Right renal pelvis (tissue), 4 donors: Measurements from ENCODE around the gene EPS15. TPM values are rescaled to one million over a fixed set of nuclear protein-coding genes. Genes with fewer than 3 reads are reported as not detected.
"Not testable (repeated sequence)": the region's sequence is repeated elsewhere in the genome, so short reads cannot be mapped to it uniquely, and the experiment has no call there.

Experiments
- DNase-seq, 4 donors: peaks; one replicate each; pipeline ENCODE4 v3.0.0-alpha.2; 2013; ENCODE audit warnings: low read depth in 4 of 4, low spot score in 3 of 4, missing footprints in 1 of 4
- polyA plus RNA-seq, 4 donors: library from polyadenylated mRNA; unstranded; fragments of 120-200 nt; gene quantifications; one replicate each; pipeline ENCODE4 v1.2.1, GENCODE V29; 2013; ENCODE audit not compliant: insufficient read length in 4 of 4

Gene EPS15
- polyA plus RNA-seq, 4 donors = 37.5 to 50.8 (median 45.6) TPM

DNA sequence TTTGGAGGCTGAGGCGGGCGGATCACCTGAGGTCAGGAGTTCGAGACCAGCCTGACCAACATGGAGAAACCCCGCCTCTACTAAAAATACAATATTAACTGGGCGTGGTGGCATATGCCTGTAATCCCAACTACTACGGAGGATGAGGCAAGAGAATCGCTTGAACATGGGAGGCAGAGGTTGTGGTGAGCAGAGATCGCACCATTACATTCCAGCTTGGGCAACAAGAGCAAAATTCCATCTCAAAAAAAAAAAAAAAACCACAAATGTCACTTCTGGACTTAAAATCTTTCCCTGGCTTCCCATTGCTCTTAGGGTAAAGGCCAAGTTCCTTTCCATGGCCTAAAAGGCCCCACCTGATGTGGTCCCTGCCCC lies 194.1 kb downstream of the EPS15 start:
- DNase-seq = not testable (repeated sequence)

DNA sequence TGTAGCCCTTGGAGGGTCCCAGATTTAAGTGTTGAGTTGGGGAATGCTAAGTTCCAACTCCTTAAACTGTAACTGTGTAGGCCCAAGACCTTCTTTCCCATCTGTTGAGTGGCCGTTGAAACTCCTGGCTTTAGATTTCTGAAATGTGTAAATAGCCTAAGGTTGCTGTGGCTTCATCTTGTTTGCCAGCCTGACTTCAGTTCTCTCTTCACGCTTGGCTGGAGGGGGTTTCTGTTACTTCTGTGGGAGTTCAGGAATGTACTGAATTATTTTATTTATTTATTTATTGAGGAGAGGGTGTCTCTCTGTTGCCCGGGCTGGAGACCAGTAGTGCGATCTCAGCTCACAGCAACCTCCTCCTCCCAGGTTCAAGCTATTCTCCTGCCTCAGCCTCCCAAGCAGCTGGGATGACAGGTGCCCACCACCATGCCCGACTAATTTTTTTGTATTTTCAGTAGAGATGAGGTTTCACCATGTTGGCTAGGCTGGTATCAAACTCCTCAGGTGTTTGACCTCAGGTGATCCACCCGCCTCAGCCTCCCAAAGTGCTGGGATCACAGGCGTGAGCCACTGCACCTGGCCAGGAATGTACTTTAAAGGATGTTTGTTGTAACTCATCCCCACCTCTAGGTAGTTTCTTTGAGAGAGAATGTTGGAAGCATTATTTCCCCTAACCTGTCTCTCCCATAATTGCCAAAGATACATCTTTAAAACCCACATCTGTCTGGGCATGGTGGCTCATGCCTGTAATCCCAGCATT lies 194.6 kb downstream of the EPS15 start:
- DNase-seq = peak in 1 of 4 donors; percentile 51

DNA sequence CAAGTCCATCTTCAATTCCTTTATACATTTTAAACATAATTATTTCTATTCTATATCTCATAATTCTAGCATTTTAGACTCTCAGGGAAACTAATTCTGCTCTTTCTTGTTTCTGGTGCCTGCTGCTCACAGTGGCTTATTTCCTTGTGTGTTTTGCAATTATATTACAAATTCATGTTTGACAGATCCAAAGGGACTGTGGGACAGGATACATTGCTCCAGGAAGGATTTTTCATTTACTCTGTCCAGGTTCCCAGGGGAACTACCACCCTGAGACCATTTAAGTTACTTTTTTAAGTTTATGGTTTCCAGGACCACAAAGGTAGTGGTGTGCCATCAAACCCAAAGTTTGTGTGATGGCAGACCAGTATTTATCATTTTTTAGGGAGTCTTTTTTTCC lies 195.3 kb downstream of the EPS15 start:
- no peak for DNase-seq

DNA sequence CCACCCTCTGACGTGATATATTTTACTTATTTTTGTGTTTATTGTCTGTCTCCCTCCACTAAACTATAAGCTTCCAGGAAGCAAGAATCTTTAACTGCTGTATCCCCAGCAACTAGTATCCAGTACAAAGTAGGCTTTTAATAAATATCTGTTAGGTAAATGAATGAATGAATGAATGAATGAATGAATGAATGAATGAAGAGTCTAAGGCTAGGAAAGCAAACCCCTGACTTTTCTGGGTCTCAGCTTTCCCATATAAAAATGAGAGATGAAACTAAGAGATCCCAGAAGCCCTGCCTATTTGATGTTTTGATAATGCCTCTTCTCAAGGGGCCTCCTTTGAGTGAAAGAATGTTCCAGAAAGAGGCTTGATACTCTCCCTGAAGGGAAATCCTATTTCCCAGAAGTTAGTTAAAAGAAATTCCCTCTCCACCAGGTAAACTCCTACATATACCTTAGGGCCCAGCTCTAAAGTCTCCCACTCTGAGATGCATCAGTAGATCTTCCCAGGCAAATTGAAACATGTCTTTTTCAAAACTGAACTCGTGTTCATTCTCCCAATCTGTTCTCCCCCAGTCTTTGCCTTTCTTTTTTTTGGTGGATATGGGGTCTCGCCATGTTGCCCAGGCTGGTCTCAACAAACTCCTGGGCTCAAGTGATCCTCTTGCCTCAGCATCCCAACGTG lies 196.5 kb downstream of the EPS15 start:
- DNase-seq = no peak

DNA sequence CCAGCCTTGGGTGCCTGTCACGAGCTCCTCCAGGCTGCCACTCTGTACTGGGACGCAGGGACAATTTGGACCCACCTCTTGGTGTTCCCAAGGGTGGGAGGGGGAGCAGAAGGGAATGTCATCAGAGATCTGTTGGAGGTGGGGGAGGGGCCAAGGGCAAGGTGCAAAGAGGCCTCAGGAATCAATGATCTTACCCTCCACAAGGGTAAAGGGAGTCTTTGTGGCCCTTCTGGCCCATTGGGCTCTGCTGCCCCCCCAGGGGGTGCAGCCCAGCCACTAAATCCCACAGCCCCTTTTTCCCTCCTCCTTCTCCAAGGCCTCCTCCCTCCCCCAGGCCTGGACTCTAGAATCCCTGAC lies 197.2 kb downstream of the EPS15 start:
- DNase-seq = no peak

DNA sequence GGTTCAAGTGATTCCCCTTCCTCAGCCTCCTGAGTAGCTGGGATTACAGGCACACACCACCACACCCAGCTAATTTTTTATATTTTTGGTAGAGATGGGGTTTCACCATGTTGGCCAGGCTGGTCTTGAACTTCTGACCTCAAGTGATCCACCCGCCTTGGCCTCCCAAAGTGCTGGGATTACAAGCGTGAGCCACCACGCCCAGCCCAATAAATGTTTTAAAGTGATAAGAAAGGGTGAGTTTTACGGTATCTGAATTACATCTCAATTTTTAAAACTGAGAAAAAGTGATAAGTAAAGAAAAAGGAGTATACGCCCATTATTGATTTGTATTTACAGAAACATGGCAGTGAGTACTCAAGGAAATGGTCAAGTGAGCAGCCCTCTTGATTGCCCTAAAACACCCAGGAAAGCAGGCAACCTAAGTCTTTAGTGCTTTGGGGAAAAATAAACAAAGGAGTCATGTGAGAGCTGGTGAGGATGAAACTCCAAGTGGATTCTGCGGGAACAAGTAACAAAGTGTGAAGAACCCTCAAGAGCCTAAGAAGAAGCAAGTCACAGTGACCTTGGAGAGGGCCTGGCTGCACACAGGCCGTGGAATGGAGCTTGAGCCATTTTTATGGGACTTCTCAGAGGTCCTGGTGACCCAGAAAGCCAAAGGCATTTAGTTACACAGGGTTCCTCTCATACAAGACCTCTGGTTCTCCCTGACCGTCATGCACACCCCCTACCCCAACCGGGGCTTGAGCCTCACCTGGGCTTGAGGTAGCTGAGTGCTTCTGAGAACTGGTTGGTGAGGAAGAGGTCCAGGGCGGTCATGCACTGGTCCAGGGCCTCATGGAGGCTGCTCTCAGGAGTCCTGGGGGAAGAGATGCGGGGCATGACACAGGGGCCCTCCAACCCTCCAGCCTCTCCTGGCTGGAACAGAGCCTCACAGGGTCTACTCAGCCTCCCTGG lies 197.8 kb downstream of the EPS15 start:
- DNase-seq = no peak

DNA sequence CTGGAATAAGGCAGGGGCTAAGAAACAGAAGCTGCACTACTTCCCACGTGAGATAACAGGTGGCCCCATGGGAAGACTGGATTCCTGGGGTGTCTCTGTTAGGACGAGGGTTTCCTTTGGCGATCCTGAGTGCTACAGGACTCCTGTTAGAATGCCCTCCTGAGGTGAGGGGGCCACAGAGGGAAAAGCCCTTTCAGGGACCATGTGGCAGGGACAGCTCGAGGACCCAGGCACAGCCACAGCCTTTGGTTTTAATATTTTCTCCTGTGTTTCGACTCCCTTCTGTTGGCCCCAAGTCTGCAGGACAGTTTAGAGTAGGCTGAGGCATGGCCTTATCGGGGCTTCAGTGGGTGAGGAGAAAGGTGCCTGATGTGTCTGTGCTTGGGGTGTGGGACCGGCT lies 201.3 kb downstream of the EPS15 start:
- DNase-seq = no peak

DNA sequence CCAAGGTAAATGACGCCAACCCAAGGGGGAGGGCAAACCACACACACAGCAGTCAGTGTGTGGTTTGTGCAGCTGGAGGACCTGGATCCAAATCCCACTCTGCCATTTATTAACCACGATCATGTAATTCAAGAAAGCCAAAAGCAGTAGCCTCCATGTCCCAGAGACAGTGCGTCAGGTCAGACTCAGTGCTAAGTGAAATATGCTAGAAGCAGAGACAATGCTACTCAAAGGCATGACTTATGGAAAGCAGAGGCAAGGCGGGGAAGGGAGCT lies 202.3 kb downstream of the EPS15 start:
- no peak for DNase-seq

DNA sequence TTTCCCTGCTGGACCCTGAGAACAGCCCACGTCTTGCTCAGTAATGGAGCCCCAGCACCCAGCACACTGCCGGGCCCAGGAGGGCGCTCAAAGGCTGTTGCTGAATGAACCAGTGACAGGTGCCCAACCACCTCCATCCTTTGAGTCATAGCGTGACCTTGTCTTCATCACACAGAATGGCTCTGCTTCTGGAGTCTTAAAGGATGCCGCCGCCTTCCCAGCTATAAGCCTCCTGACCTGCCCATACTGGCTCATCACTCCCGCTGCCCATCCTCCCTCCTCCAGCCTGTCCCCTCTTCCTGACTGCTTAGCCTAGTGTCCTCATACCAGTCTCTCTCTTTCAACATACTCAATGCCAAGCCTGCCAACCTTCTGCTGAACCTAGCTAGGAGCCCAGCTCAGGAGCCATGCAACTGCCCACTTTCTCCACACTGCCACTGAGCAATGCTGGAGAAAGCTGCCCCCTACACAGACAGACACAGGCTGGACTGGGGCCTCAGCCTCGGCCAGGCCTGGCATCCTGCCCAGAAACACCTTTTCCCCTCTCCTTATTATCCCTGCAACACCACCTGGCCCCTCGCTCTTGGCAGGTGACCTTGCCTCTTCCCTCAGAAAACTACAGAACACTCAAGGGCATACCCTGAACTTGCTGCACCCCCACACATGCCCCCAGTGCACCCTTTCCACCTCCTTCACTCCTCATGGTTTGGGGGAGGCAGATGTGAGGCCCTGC lies 202.8 kb downstream of the EPS15 start:
- DNase-seq = no peak

DNA sequence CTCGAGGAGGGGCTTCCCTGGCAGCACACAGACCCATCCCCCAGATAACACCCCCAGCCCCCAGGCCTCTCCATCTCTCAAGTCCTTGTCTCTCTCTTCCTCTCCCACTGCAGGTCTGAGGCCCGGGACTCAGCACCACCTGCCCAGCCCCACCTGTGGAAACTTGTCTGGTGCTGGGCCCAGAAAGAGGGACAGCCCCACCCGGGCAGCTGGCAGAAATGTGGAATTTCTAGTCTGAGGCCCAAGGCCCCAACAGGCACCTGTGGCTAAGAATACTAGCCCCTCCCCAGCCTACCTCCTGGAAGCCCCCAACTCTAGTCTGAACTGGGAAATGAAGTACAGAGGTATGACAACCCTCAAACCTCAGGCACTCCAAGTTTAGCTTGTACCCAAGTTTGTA lies 204.1 kb downstream of the EPS15 start:
- DNase-seq = no peak

DNA sequence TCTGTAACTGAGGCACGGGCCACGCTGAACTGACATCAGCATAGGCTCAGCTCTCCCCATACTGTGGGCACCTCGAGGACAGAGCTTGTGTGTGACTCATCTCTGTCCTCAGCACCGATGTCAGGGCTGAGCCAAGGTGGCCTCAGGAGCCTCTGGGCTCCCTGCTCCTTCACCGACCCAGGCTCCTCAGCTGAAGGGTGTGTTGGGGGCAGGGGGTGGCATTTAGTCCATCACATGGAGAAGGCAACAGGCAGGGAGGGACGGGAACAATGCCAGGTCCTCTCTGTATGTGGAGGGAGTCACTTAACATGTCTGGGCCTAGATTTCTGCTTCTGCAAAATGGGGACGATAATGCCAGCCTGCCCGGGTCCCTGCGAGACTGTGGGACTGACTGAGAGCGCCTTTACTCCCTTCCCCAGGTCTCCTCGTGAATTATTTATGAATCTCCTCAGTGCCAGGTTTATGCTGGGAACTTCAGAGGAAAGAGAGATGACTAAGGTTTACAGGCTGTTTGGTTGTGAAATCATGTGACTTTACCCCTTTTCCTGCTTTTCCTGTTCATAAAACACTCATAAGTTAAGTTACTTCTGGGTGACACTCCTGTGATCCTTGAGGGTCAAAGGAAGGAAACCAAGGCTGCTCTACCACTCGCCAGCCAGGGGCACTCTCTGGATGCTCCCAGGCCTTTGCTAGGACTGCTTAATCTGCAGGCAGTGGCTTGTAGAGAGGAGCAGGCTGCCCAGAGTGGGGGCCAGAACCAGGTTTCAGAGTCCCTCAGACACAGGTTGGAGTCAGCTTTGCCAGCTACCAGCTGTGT lies 204.9 kb downstream of the EPS15 start:
- DNase-seq = peak in 1 of 4 donors; percentile 37

DNA sequence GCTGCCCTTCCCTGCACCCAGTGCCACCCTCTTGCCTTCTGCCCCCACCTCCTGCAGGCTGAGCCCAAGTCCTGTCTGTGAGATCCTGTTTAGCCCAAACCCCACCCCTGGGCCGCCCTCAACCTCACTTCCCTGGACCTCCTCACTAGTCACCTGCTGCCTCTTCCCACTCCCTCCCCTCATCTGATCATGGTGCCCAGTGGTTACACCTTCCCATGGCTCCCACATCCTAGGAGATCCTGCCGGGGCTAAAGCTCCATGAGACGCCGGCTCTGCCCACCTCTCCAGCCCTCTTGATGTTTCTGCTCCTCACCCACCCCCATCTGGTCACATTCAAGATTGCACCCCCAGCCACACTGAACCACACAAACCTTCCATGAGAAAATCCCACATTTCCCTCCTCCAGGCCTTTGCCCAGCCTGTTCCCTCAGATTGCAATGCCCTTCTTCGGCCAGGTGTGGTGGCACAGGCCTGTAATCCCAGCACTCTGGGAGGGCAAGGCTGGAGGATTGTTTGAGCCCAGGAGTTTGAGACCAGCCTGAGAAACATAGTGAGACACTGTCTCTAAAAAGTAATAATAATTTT lies 205.7 kb downstream of the EPS15 start:
- no peak for DNase-seq

DNA sequence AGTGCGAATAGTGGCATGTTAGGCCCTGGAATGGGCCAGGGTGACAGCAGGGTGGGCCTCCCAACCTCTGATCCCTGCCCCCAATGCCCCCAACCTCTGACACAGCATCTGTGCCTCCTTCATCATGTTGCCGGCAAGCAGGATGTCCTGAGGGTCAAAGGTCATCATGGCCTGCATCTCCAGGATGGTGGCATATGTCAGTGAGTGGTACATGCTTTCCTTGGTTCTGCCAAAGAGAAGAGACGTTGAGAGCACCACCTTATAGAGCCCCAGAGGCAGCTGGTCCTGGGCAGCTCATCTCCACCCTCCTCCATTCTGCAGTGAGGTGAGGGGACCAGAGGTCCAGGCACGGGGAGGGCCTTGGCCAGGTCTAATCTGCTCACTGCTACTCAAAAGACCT lies 206.3 kb downstream of the EPS15 start:
- DNase-seq = no peak

DNA sequence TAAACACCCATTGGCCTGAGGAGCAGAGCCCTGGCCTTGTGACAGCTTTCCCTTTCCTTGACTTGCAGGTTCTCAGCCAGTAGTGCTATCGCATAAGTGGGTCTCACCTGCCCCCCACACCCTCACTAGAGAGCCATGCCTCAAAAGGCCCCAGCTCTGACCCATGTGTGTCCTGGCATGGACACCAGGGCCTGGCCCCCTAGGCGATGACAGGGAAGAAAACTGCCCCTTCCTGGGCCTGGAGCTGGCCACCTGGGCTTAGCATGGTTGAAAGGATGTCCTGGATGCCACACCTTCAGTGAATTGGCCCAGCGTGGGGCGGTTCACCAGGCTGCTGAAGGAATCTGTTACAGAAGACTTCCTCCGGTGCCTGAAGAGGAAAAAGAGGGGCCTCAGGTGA lies 207.2 kb downstream of the EPS15 start:
- no peak for DNase-seq

DNA sequence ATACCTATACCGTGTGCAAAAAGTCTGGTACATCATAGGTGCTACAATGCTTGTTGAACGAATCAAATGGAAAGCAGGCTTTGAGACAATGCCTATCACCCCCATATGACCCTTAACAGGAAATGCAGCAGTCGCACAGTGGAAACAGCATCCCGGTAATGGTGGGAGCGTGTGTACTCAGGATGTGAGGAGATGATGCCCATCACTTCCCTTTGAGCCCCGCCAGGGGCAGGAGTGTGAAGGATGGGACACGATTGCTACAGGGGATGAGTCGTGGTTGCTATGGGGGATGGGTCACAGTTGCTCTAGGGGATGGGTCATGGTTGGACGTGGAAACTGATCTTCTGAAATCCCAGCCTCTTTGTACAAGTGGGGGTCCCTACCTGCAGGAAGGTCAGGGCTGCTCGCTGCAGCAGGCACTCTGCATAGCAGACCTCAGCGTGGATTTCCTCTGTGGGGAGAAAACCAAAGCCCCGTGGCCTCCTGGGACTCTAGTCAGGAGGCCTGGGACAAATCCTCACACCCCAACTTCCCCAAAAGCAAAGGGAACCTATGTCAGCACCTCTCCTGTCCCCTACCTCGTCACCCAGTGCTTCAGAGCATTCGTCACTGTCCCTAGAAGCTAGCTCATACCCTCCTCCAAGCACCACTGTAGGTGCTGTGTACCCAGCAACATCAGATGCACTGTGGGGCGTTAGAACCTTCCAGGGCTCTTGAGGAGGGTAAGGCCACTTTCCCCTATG lies 208.0 kb downstream of the EPS15 start:
- no peak for DNase-seq

DNA sequence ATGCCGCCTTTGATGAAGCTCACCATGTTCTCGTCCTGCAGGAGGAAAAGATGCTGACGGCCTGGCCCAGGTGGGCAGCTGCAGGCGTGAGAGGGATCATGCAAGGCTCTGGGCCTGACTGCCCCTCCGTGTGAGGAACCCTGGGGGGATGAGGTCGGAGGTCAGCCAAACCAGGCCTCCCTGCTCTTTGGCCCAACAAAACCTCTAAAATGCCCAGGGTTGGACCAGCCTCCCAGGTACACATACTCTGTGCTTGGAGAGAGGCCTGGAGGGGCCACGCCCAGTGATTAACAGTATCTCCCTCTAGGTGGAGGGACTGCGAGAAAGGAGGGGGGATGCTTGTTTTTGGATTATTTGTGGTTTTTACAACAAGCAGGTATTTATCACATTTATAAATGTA lies 209.8 kb downstream of the EPS15 start:
- DNase-seq = no peak

DNA sequence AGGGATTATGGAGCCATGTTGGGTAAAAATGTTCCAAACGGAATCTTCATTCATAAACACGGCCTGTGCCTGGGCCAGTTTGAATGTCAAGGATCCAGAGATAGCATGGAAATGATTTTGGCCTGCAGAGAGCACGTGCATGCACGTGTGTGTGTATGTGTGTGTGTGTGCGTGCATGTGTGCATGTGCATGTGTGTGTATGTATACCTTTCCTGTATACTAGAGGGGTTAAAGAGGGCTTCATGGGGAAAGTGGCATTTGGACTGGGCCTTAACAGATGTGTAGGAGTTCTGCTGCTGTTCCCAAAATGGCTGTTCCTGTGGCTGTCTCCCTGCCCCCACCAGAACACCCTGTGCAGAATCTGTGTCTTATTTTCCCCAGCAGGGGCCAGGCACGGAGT lies 210.4 kb downstream of the EPS15 start:
- no peak for DNase-seq

DNA sequence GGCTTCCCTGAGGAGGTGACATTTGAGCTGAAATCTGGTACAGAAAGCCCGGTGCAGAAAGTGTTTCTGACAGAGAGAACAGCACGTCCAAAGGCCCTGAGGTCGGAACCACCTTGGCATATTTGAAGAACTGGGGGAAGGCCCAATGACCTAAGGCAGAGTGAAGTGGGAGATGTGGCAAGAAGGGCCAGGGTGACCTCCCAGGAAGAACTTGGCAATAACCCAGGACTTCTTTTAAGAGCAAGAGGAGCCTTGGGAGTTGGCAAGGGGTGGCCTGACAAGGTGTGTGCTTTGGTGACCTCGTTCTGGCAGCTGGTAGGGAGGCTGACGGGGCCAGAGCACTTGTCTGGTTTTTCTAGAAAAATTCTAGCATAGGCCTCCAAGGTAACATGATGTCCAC lies 212.1 kb downstream of the EPS15 start:
- no peak for DNase-seq

DNA sequence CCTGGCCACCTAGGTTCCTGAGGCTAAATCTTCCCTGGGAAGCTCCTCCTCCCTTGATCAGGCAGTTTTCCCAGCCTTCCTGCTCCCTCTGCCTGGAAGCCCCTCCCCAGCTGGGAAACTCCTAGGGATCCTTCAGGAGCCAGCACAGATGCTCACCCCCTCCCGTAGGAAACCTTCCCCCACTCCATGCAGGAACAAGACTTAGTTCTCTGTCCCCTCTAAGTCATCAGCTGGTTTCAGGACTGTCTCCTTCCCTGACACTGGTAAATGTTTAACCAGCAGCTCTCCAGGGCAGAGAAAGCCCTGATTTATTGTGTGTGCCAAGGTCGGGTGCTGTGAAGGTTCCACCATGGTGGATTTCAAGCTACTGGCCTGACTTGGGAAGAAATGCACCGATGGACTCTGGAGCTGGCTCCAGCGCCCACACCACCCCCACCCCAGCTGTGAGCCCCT lies 213.7 kb downstream of the EPS15 start:
- peak in 2 of 4 donors; percentile 43 to 58 for DNase-seq
